ENCODE results near the gene HOXB4. TPM values are rescaled to one million over a fixed set of nuclear protein-coding genes. Genes with fewer than 3 reads are reported as not detected.

The HOXB4 gene
- total RNA-seq, 1 experiment from 2014 or later = 0.21 TPM

DNA sequence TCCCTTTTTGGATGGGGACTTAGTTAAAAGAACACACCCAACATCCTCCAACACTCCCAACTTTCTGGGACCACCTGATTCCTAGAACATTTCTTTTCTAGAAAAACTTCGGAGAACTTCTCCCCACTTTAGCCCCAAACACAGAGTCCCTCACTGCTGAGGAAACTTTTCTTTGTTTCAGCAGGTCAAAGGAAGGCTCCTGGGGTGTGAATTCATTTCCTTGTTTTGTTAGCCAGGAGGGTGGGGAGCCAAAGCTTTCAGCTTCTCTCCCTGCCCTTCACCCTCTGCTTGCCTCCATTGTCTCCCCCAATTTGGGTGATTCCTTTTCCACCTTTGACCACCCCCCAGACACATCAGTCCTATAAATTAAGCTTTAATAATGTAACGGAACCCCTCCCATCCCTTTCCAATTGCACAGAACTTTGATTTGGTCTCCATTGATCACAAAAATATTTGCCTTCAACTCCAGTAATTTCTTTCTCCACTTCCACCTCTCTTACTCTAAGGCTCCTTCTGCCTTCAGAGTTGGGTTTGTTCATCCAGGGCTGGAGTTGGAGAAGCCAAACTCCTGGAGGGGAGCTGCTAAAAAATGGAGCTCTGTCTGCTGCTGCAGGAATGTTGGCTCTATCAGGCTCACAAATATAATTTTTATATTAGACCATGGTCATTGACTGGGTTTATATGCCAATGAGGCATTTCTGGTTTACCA, 10.3 kb downstream of the HOXB4 start:
- no peak for TF ChIP-seq CTCF (IDR thresholded peaks at IDR 0.05; ENCODE audit: unreplicated experiment)
- Mint-ChIP-seq H3K36me3 (ENCODE audit: insufficient read depth, unreplicated experiment) (no peaks in the 10 kb centered on the region), H3K4me3 (ENCODE audit: unreplicated experiment) (no peak overlapping the region), H3K27me3 (ENCODE audit: insufficient read depth, unreplicated experiment) (no peaks in the 10 kb centered on the region), H3K27ac (ENCODE audit: low read depth, unreplicated experiment) (no peak overlapping the region), H3K4me1 (ENCODE audit: insufficient read depth, unreplicated experiment) (no peaks in the 10 kb centered on the region), H3K9me3 (ENCODE audit: unreplicated experiment) (no peaks in the 10 kb centered on the region)
- BruUV-seq (replicated peaks) = no TSS peak
- ChIA-PET POLR2A (interaction anchor here (0.9 kb wide), 1 partner anchor 24 kb away, joined by 3 read pairs; no protein-coding TSS in a partner anchor), CTCF (interaction anchor here (0.6 kb wide), 2 partner anchors 15 to 333 kb away, joined by 3 to 4 read pairs; no protein-coding TSS in a partner anchor)
- no peak for DNase-seq (ENCODE audit: unreplicated experiment)
- intact Hi-C loops (cut with micrococcal nuclease) = no loop called here

- H3K36me3 Mint-ChIP-seq (ENCODE audit: insufficient read depth, unreplicated experiment) = no peaks in the 10 kb centered on the region
- H3K4me1 Mint-ChIP-seq (ENCODE audit: insufficient read depth, unreplicated experiment) = no peaks in the 10 kb centered on the region
- H3K27me3 Mint-ChIP-seq (ENCODE audit: insufficient read depth, unreplicated experiment) = no peaks in the 10 kb centered on the region
- no peak for DNase-seq (ENCODE audit: unreplicated experiment)
- intact Hi-C loops (cut with micrococcal nuclease) = no loop called here
- ChIA-PET CTCF (no interaction called here), POLR2A (interaction anchor here (0.9 kb wide), 1 partner anchor 23 kb away, joined by 3 read pairs; no protein-coding TSS in a partner anchor)
- no peak for TF ChIP-seq CTCF (IDR thresholded peaks at IDR 0.05; ENCODE audit: unreplicated experiment)
- H3K27ac Mint-ChIP-seq (ENCODE audit: low read depth, unreplicated experiment) = no peak overlapping the region
- H3K4me3 Mint-ChIP-seq (ENCODE audit: unreplicated experiment) = no peak overlapping the region
- BruUV-seq (replicated peaks) = no TSS peak
- no peaks in the 10 kb centered on the region for H3K9me3 Mint-ChIP-seq (ENCODE audit: unreplicated experiment)
These were observed 10.9 kb downstream of the HOXB4 start for GRCh38 chr17:48567209-48567608.

DNA sequence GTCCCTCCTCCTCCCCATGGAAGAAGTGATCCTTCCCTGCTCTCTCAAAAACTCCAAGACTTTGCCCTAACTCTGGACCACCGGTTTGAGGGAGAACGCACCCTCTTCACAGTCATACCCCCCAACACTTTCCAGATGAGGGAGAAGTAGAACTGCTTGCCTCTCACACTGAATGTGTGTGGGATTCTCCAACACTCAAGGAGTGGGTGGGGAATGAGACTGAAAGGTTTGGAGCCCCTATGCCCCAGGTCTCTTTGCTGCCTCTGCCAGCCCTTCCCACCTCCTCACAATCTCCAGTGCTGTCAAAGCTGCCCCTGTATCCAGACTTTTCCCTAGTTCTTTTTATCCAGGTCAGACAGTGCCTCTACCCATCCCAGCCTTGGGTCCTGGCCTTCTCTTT, 11.4 kb downstream of the HOXB4 start:
- H3K36me3 Mint-ChIP-seq (ENCODE audit: insufficient read depth, unreplicated experiment) = no peaks in the 10 kb centered on the region
- ChIA-PET CTCF (no interaction called here), POLR2A (no interaction called here)
- H3K9me3 Mint-ChIP-seq (ENCODE audit: unreplicated experiment) = no peaks in the 10 kb centered on the region
- H3K4me3 Mint-ChIP-seq (ENCODE audit: unreplicated experiment) = no peak overlapping the region
- H3K4me1 Mint-ChIP-seq (ENCODE audit: insufficient read depth, unreplicated experiment) = no peaks in the 10 kb centered on the region
- H3K27ac Mint-ChIP-seq (ENCODE audit: low read depth, unreplicated experiment) = no peak overlapping the region
- H3K27me3 Mint-ChIP-seq (ENCODE audit: insufficient read depth, unreplicated experiment) = no peaks in the 10 kb centered on the region
- no peak for DNase-seq (ENCODE audit: unreplicated experiment)
- no TSS peak for BruUV-seq (replicated peaks)
- no peak for TF ChIP-seq CTCF (IDR thresholded peaks at IDR 0.05; ENCODE audit: unreplicated experiment)
- intact Hi-C loops (cut with micrococcal nuclease) = no loop called here

- Mint-ChIP-seq H3K9me3 (ENCODE audit: unreplicated experiment) (no peaks in the 10 kb centered on the region), H3K27ac (ENCODE audit: low read depth, unreplicated experiment) (no peak overlapping the region), H3K27me3 (ENCODE audit: insufficient read depth, unreplicated experiment) (no peaks in the 10 kb centered on the region), H3K4me3 (ENCODE audit: unreplicated experiment) (no peak overlapping the region), H3K36me3 (ENCODE audit: insufficient read depth, unreplicated experiment) (no peaks in the 10 kb centered on the region), H3K4me1 (ENCODE audit: insufficient read depth, unreplicated experiment) (no peaks in the 10 kb centered on the region)
- BruUV-seq (replicated peaks) = no TSS peak
- no peak for DNase-seq (ENCODE audit: unreplicated experiment)
- TF ChIP-seq CTCF (IDR thresholded peaks at IDR 0.05; ENCODE audit: unreplicated experiment) = no peak
- ChIA-PET CTCF (no interaction called here), POLR2A (no interaction called here)
- intact Hi-C loops (cut with micrococcal nuclease) = no loop called here
These were observed 12.0 kb downstream of the HOXB4 start for GRCh38 chr17:48565925-48566710.
